Activated CD4-positive, alpha-beta T cell treated with anti-CD3 and anti-CD28 coated beads, Interleukin-2, amount 50 U/mL, for 48 hours (primary cell): ENCODE results near the gene ATP2C2.
"Not testable (repeated sequence)": the region's sequence is repeated elsewhere in the genome, so short reads cannot be mapped to it uniquely, and the experiment has no call there.

Experiments
- DNase-seq, 2 experiments: peaks; one replicate each; pipeline ENCODE4 v3.0.0-alpha.2; 2020

The ATP2C2 gene

GRCh38 chr16:84403435-84403834 lies 35.1 kb downstream of the ATP2C2 start:
- DNase-seq, result not testable (repeated sequence)

GRCh38 chr16:84404324-84404723 lies 36.0 kb downstream of the ATP2C2 start:
- no peak for DNase-seq

GRCh38 chr16:84404936-84405639 lies 36.8 kb downstream of the ATP2C2 start:
- no peak for DNase-seq

- no peak for DNase-seq
Measured at GRCh38 chr16:84406006-84406963, 37.9 kb downstream of the ATP2C2 start.

GRCh38 chr16:84407588-84408313 lies 39.4 kb downstream of the ATP2C2 start:
- no peak for DNase-seq

GRCh38 chr16:84408314-84408690 lies 40.0 kb downstream of the ATP2C2 start:
- no peak for DNase-seq

GRCh38 chr16:84408856-84409255 lies 40.5 kb downstream of the ATP2C2 start:
- no peak for DNase-seq

- no peak for DNase-seq
Measured at GRCh38 chr16:84410361-84411138, 42.2 kb downstream of the ATP2C2 start.

GRCh38 chr16:84411768-84412167 lies 43.4 kb downstream of the ATP2C2 start:
- no peak for DNase-seq

- no peak for DNase-seq
Measured at GRCh38 chr16:84412262-84412661, 43.9 kb downstream of the ATP2C2 start.

- DNase-seq, result no peak
Measured at GRCh38 chr16:84413244-84414004, 45.1 kb downstream of the ATP2C2 start.

GRCh38 chr16:84414789-84415326 lies 46.5 kb downstream of the ATP2C2 start:
- no peak for DNase-seq

GRCh38 chr16:84416407-84417321 lies 48.3 kb downstream of the ATP2C2 start:
- no peak for DNase-seq

GRCh38 chr16:84418056-84418849 lies 49.9 kb downstream of the ATP2C2 start:
- DNase-seq, result no peak

GRCh38 chr16:84419730-84420129 lies 51.4 kb downstream of the ATP2C2 start:
- no peak for DNase-seq

- not testable (repeated sequence) for DNase-seq
Measured at GRCh38 chr16:84420556-84420955, 52.2 kb downstream of the ATP2C2 start.

GRCh38 chr16:84421081-84421937 lies 53.0 kb downstream of the ATP2C2 start:
- no peak for DNase-seq

- DNase-seq, result no peak
Measured at GRCh38 chr16:84421938-84422220, 53.5 kb downstream of the ATP2C2 start.

GRCh38 chr16:84423416-84423837 lies 55.1 kb downstream of the ATP2C2 start:
- DNase-seq, result no peak
